Renal cortical epithelial cell (primary cell): ENCODE results near the gene PDCD1. TPM values are rescaled to one million over a fixed set of nuclear protein-coding genes. Genes with fewer than 3 reads are reported as not detected.

Source experiments
- DNase-seq: peaks from one replicate; pipeline ENCODE4 v3.0.0-alpha.2; 2011; ENCODE audit warnings: low read depth
- total RNA-seq: library from RNA; depleted of rRNA; stranded (reverse); fragments of >200 nt; gene quantifications from 2 replicates; pipeline ENCODE4 v1.2.3, GENCODE V29; 2014

Gene PDCD1
- total RNA-seq, 1 donor from 2014 or later = 0.15 TPM

GRCh38 chr2:241877989-241878970 is 19.6 kb upstream of the PDCD1 start:
- no peak for DNase-seq

- no peak for DNase-seq
Measured at GRCh38 chr2:241877197-241877685, 18.5 kb upstream of the PDCD1 start.

- no peak for DNase-seq
Measured at GRCh38 chr2:241876528-241877196, 18.0 kb upstream of the PDCD1 start.

GRCh38 chr2:241875754-241876527 is 17.2 kb upstream of the PDCD1 start:
- DNase-seq = peak; percentile 20

GRCh38 chr2:241874277-241874925 is 15.7 kb upstream of the PDCD1 start:
- DNase-seq = no peak

GRCh38 chr2:241873803-241874110 is 15.1 kb upstream of the PDCD1 start:
- DNase-seq = no peak

GRCh38 chr2:241873081-241873802 is 14.5 kb upstream of the PDCD1 start:
- no peak for DNase-seq

GRCh38 chr2:241872313-241872642 is 13.6 kb upstream of the PDCD1 start:
- DNase-seq = no peak

- no peak for DNase-seq
Measured at GRCh38 chr2:241871538-241872312, 13.0 kb upstream of the PDCD1 start.

GRCh38 chr2:241870611-241871537 is 12.2 kb upstream of the PDCD1 start:
- no peak for DNase-seq

GRCh38 chr2:241870081-241870541 is 11.4 kb upstream of the PDCD1 start:
- DNase-seq = no peak

GRCh38 chr2:241869087-241869961 is 10.6 kb upstream of the PDCD1 start, which contains the start of gene RTP5:
RTP5 (plus strand) TSS chr2:241869729; CDS start chr2:241869757, 28 bp downstream.
- no peak for DNase-seq

GRCh38 chr2:241868661-241869081 is 10.0 kb upstream of the PDCD1 start:
- no peak for DNase-seq

- DNase-seq = no peak
Measured at GRCh38 chr2:241867776-241868420, 9.2 kb upstream of the PDCD1 start.

GRCh38 chr2:241866790-241867645 is 8.3 kb upstream of the PDCD1 start:
- DNase-seq = no peak
